ENCODE results near the gene CFAP46. TPM values are rescaled to one million over a fixed set of nuclear protein-coding genes. Genes with fewer than 3 reads are reported as not detected.

CFAP46 gene
- total and polyA plus RNA-seq, 10 donors: 0.03 to 1.1 (median 0.12) TPM; not detected in 2

GRCh38 chr10:132986978-132987377, 44.6 kb upstream of the CFAP46 start:
- Histone ChIP-seq H3K4me1 (peaks cover 0 to 12% (median 0%) of the 10 kb centered on the region in 6 donors), H3K36me3 (no peaks in the 10 kb centered on the region), H3K27ac (no peak overlapping the region), H3K4me3 (no peak overlapping the region), H3K27me3 (replicated peaks in 1 of 7) (peaks cover 0 to 24% (median 0%) of the 10 kb centered on the region in 7 donors), H3K9me3 (no peaks in the 10 kb centered on the region)
- intact Hi-C loops (cut with DNase I; ENCODE audit: low total_unique reads): no loop called here
- WGBS, 5 donors: 87 to 91% (median 90%) methylated on average over 14 of the region's 14 CpGs
- DNase-seq: peak; percentile 12
- TF ChIP-seq POLR2AphosphoS5 (IDR thresholded peaks at IDR 0.05): no peak
- no peak for TF ChIP-seq POLR2A (IDR thresholded peaks at IDR 0.05)
- TF ChIP-seq CTCF (IDR thresholded peaks at IDR 0.05 in 8 of 11, conservative IDR thresholded peaks at IDR 0.05 in 3 of 11): no peak

GRCh38 chr10:132986576-132986975, 44.2 kb upstream of the CFAP46 start:
- Histone ChIP-seq H3K27ac (no peak overlapping the region), H3K4me1 (peaks cover 0 to 15% (median 0%) of the 10 kb centered on the region in 6 donors), H3K4me3 (no peak overlapping the region), H3K27me3 (replicated peaks in 1 of 7) (peaks cover 0 to 24% (median 0%) of the 10 kb centered on the region in 7 donors), H3K36me3 (no peaks in the 10 kb centered on the region), H3K9me3 (no peaks in the 10 kb centered on the region)
- peak; percentile 72 for DNase-seq
- intact Hi-C loops (cut with DNase I; ENCODE audit: low total_unique reads): no loop called here
- WGBS, 5 donors: 83 to 97% (median 86%) methylated on average over 5 to 8 of the region's 8 CpGs
- TF ChIP-seq POLR2A (IDR thresholded peaks at IDR 0.05): no peak
- TF ChIP-seq POLR2AphosphoS5 (IDR thresholded peaks at IDR 0.05): peak in 1 of 3 donors; percentile 20

GRCh38 chr10:132986076-132986475, 43.7 kb upstream of the CFAP46 start:
- H3K4me3 ChIP-seq: no peak overlapping the region
- no peak for TF ChIP-seq POLR2A (IDR thresholded peaks at IDR 0.05)
- no peak for TF ChIP-seq POLR2AphosphoS5 (IDR thresholded peaks at IDR 0.05)
- TF ChIP-seq CTCF (IDR thresholded peaks at IDR 0.05 in 8 of 11, conservative IDR thresholded peaks at IDR 0.05 in 3 of 11): no peak
- peak; percentile 58 for DNase-seq
- peaks cover 0 to 20% (median 4%) of the 10 kb centered on the region in 6 donors for H3K4me1 ChIP-seq
- 57 to 81% (median 71%) methylated on average over 1 to 8 of the region's 8 CpGs for WGBS, 5 donors
- no peaks in the 10 kb centered on the region for H3K9me3 ChIP-seq
- H3K27ac ChIP-seq: no peak overlapping the region
- H3K36me3 ChIP-seq: no peaks in the 10 kb centered on the region
- H3K27me3 ChIP-seq (replicated peaks in 1 of 7): peaks cover 0 to 24% (median 0%) of the 10 kb centered on the region in 7 donors
- intact Hi-C loops (cut with DNase I; ENCODE audit: low total_unique reads): no loop called here

GRCh38 chr10:132985546-132985900, 43.2 kb upstream of the CFAP46 start:
- TF ChIP-seq CTCF (IDR thresholded peaks at IDR 0.05 in 8 of 11, conservative IDR thresholded peaks at IDR 0.05 in 3 of 11): no peak
- no peak for TF ChIP-seq POLR2A (IDR thresholded peaks at IDR 0.05)
- TF ChIP-seq POLR2AphosphoS5 (IDR thresholded peaks at IDR 0.05): no peak
- no peaks in the 10 kb centered on the region for H3K9me3 ChIP-seq
- WGBS, 5 donors: 68 to 94% (median 81%) methylated on average over 6 of the region's 6 CpGs
- no peak overlapping the region for H3K4me3 ChIP-seq
- intact Hi-C loops (cut with DNase I; ENCODE audit: low total_unique reads): no loop called here
- H3K27me3 ChIP-seq (replicated peaks in 1 of 7): peaks cover 0 to 24% (median 0%) of the 10 kb centered on the region in 7 donors
- H3K27ac ChIP-seq: no peak overlapping the region
- no peaks in the 10 kb centered on the region for H3K36me3 ChIP-seq
- peaks cover 0 to 24% (median 6%) of the 10 kb centered on the region in 6 donors for H3K4me1 ChIP-seq
- DNase-seq: peak; percentile 58

All from spleen (tissue), 11 donors.